DMS53 treated with DMSO at 0.1 percent for 48 hours (cell line): ENCODE results near the gene RNF168.
"Not testable (repeated sequence)": the region's sequence is repeated elsewhere in the genome, so short reads cannot be mapped to it uniquely, and the experiment has no call there.

Experiments used
- DNase-seq: peaks from one replicate; lab custom pipeline; 2025; ENCODE audit not compliant: unreplicated experiment; lab: John Stamatoyannopoulos, UW

Gene RNF168

GRCh38 chr3:196470182-196470581 is 33.4 kb downstream of the RNF168 start:
- DNase-seq: not testable (repeated sequence)

GRCh38 chr3:196463804-196464203 is 39.8 kb downstream of the RNF168 start:
- no peak for DNase-seq

- DNase-seq: no peak
Measured at GRCh38 chr3:196463478-196463756, 40.2 kb downstream of the RNF168 start.

- DNase-seq: not testable (repeated sequence)
Measured at GRCh38 chr3:196462680-196463477, 40.7 kb downstream of the RNF168 start.

GRCh38 chr3:196458063-196458462 is 45.5 kb downstream of the RNF168 start:
- DNase-seq: no peak

- not testable (repeated sequence) for DNase-seq
Measured at GRCh38 chr3:196457470-196457869, 46.1 kb downstream of the RNF168 start.

GRCh38 chr3:196454935-196455334 is 48.6 kb downstream of the RNF168 start:
- DNase-seq: no peak

- not testable (repeated sequence) for DNase-seq
Measured at GRCh38 chr3:196445391-196445790, 58.2 kb downstream of the RNF168 start.

- DNase-seq: no peak
Measured at GRCh38 chr3:196444500-196444894, 59.1 kb downstream of the RNF168 start.

GRCh38 chr3:196440696-196441095 is 62.9 kb downstream of the RNF168 start:
- no peak for DNase-seq

- no peak for DNase-seq
Measured at GRCh38 chr3:196440041-196440537, 63.5 kb downstream of the RNF168 start.

- peak; percentile 77 for DNase-seq
Measured at GRCh38 chr3:196432137-196432879, 71.3 kb downstream of the RNF168 start, which contains the start of gene UBXN7. UBXN7 (minus strand) TSS chr3:196432427; CDS start chr3:196432399, 28 bp downstream.

- no peak for DNase-seq
Measured at GRCh38 chr3:196431181-196432136, 72.1 kb downstream of the RNF168 start.

GRCh38 chr3:196428041-196428440 is 75.5 kb downstream of the RNF168 start:
- no peak for DNase-seq

- DNase-seq: not testable (repeated sequence)
Measured at GRCh38 chr3:196424421-196424820, 79.1 kb downstream of the RNF168 start.

- DNase-seq: no peak
Measured at GRCh38 chr3:196423044-196423781, 80.4 kb downstream of the RNF168 start.

- DNase-seq: not testable (repeated sequence)
Measured at GRCh38 chr3:196421668-196422067, 81.9 kb downstream of the RNF168 start.

- no peak for DNase-seq
Measured at GRCh38 chr3:196419386-196419785, 84.2 kb downstream of the RNF168 start.
